ENCODE data around the gene STAMBP.

GRCh38 chr2:73904952-73905351 is 76.2 kb downstream of the STAMBP start:
- TF ChIP-seq POLR2A (IDR thresholded peaks at IDR 0.05; ENCODE audit: low read depth, low read length) = no peak
- TF ChIP-seq CTCF (IDR thresholded peaks at IDR 0.05; ENCODE audit: extremely low read depth in 1 of 2, insufficient read depth in 1 of 2, low read depth in 1 of 2, low read length in 2 of 2) = no peak
- TF ChIP-seq MAX (IDR thresholded peaks at IDR 0.05; ENCODE audit: insufficient read depth, insufficient read length) = no peak
